Activated naive CD4-positive, alpha-beta T cell treated with anti-CD3 and anti-CD28 coated beads, Interleukin-2, amount 10 ng/mL, durations not matched to agents 7 days and 5 days (primary cell): Measurements from ENCODE around the gene PPP1R15A.
"Not testable (repeated sequence)": the region's sequence is repeated elsewhere in the genome, so short reads cannot be mapped to it uniquely, and the experiment has no call there.

ENCODE experiments used
- CTCF ChIA-PET: fragments of 350-600 bp; sonication (Branson Sonifier 250); formaldehyde crosslinking; loops from one replicate; lab custom pipeline; 2021; ENCODE audit warnings: antibody characterized with exemption; lab: Charles Lee
- DNase-seq: peaks from one replicate; pipeline ENCODE4 v3.0.0-alpha.2; 2020
- H3K27ac Mint-ChIP-seq: one replicate; pipeline ENCODE4 v1.8.0; 2021; ENCODE audit warnings: mild to moderate bottlenecking, moderate library complexity, mixed read lengths
- H3K27me3 Mint-ChIP-seq: one replicate; pipeline ENCODE4 v1.8.0; 2021; ENCODE audit warnings: mild to moderate bottlenecking, mixed read lengths
- H3K36me3 Mint-ChIP-seq: one replicate; pipeline ENCODE4 v1.8.0; 2021; ENCODE audit warnings: mixed read lengths
- H3K4me1 Mint-ChIP-seq: one replicate; pipeline ENCODE4 v1.8.0; 2021; ENCODE audit warnings: mixed read lengths
- H3K4me3 Mint-ChIP-seq: one replicate; pipeline ENCODE4 v1.8.0; 2021; ENCODE audit warnings: mild to moderate bottlenecking, moderate library complexity, mixed read lengths
- H3K9me3 Mint-ChIP-seq: one replicate; pipeline ENCODE4 v1.8.0; 2021; ENCODE audit warnings: mixed read lengths

The PPP1R15A gene

GRCh38 chr19:48879696-48880095, 7.5 kb downstream of the PPP1R15A start:
- CTCF ChIA-PET, H3K4me3 Mint-ChIP-seq, H3K27me3 Mint-ChIP-seq, DNase-seq, H3K27ac Mint-ChIP-seq, H3K9me3 Mint-ChIP-seq: not testable (repeated sequence)
- peaks cover 26% of the 10 kb centered on the region for H3K36me3 Mint-ChIP-seq
- H3K4me1 Mint-ChIP-seq, result peaks cover 37% of the 10 kb centered on the region

- peaks cover 14% of the 10 kb centered on the region for H3K36me3 Mint-ChIP-seq
- peaks cover 3% of the 10 kb centered on the region for H3K9me3 Mint-ChIP-seq
- peaks cover 18% of the 10 kb centered on the region for H3K4me1 Mint-ChIP-seq
- H3K4me3 Mint-ChIP-seq, result no peak overlapping the region
- no peak overlapping the region for H3K27ac Mint-ChIP-seq
- no peaks in the 10 kb centered on the region for H3K27me3 Mint-ChIP-seq
- CTCF ChIA-PET, result interaction anchor here (1.1 kb wide), 1 partner anchor 18 kb away, joined by 3 read pairs; the partner anchor contains the start of gene NUCB1
- no peak for DNase-seq
Observed at GRCh38 chr19:48881741-48882657, 9.8 kb downstream of the PPP1R15A start.

- peaks cover 1% of the 10 kb centered on the region for H3K27me3 Mint-ChIP-seq
- H3K9me3 Mint-ChIP-seq, result peaks cover 3% of the 10 kb centered on the region
- peaks cover 7% of the 10 kb centered on the region for H3K36me3 Mint-ChIP-seq
- CTCF ChIA-PET, result no interaction called here
- H3K4me3 Mint-ChIP-seq, result no peak overlapping the region
- H3K27ac Mint-ChIP-seq, result no peak overlapping the region
- peaks cover 1% of the 10 kb centered on the region for H3K4me1 Mint-ChIP-seq
- no peak for DNase-seq
Observed at GRCh38 chr19:48883726-48884125, 11.5 kb downstream of the PPP1R15A start.

- Mint-ChIP-seq H3K27me3 (peaks cover 21% of the 10 kb centered on the region), H3K4me1 (no peaks in the 10 kb centered on the region), H3K36me3 (peaks cover 3% of the 10 kb centered on the region), H3K9me3 (no peaks in the 10 kb centered on the region), H3K4me3 (no peak overlapping the region), H3K27ac (no peak overlapping the region)
- DNase-seq, result no peak
- CTCF ChIA-PET, result no interaction called here
Observed at GRCh38 chr19:48887861-48888612, 15.8 kb downstream of the PPP1R15A start.

- H3K4me1 Mint-ChIP-seq, DNase-seq, H3K9me3 Mint-ChIP-seq, CTCF ChIA-PET, H3K36me3 Mint-ChIP-seq, H3K4me3 Mint-ChIP-seq, H3K27ac Mint-ChIP-seq: not testable (repeated sequence)
- peaks cover 32% of the 10 kb centered on the region for H3K27me3 Mint-ChIP-seq
Observed at GRCh38 chr19:48889496-48889895, 17.3 kb downstream of the PPP1R15A start.

- peaks cover 42% of the 10 kb centered on the region for H3K27me3 Mint-ChIP-seq
- H3K4me3 Mint-ChIP-seq, result no peak overlapping the region
- H3K36me3 Mint-ChIP-seq, result no peaks in the 10 kb centered on the region
- peaks cover 6% of the 10 kb centered on the region for H3K4me1 Mint-ChIP-seq
- H3K9me3 Mint-ChIP-seq, result no peaks in the 10 kb centered on the region
- CTCF ChIA-PET, result no interaction called here
- H3K27ac Mint-ChIP-seq, result no peak overlapping the region
- DNase-seq, result no peak
Observed at GRCh38 chr19:48890551-48890950, 18.3 kb downstream of the PPP1R15A start.

GRCh38 chr19:48895226-48895625, 23.0 kb downstream of the PPP1R15A start:
- H3K27me3 Mint-ChIP-seq, result peaks cover 60% of the 10 kb centered on the region
- no peak overlapping the region for H3K27ac Mint-ChIP-seq
- DNase-seq, result no peak
- H3K4me3 Mint-ChIP-seq, result no peak overlapping the region
- H3K4me1 Mint-ChIP-seq, result peaks cover 20% of the 10 kb centered on the region
- peaks cover 1% of the 10 kb centered on the region for H3K36me3 Mint-ChIP-seq
- no peaks in the 10 kb centered on the region for H3K9me3 Mint-ChIP-seq
- CTCF ChIA-PET, result no interaction called here

- H3K4me1 Mint-ChIP-seq, result peaks cover 24% of the 10 kb centered on the region
- CTCF ChIA-PET, result no interaction called here
- H3K9me3 Mint-ChIP-seq, result no peaks in the 10 kb centered on the region
- H3K4me3 Mint-ChIP-seq, result no peak overlapping the region
- no peak overlapping the region for H3K27ac Mint-ChIP-seq
- DNase-seq, result peak; percentile 56
- H3K36me3 Mint-ChIP-seq, result peaks cover 7% of the 10 kb centered on the region
- H3K27me3 Mint-ChIP-seq, result peaks cover 55% of the 10 kb centered on the region
Observed at GRCh38 chr19:48896191-48896720, 24.0 kb downstream of the PPP1R15A start.

- Mint-ChIP-seq H3K4me1 (peaks cover 33% of the 10 kb centered on the region), H3K27ac (no peak overlapping the region), H3K27me3 (peaks cover 51% of the 10 kb centered on the region), H3K36me3 (peaks cover 14% of the 10 kb centered on the region), H3K4me3 (no peak overlapping the region), H3K9me3 (no peaks in the 10 kb centered on the region)
- CTCF ChIA-PET, result no interaction called here
- DNase-seq, result no peak
Observed at GRCh38 chr19:48897181-48897580, 25.0 kb downstream of the PPP1R15A start.

GRCh38 chr19:48899386-48899749, 27.1 kb downstream of the PPP1R15A start:
- not testable (repeated sequence) for H3K9me3 Mint-ChIP-seq, DNase-seq, H3K4me3 Mint-ChIP-seq
- H3K36me3 Mint-ChIP-seq, result peaks cover 26% of the 10 kb centered on the region
- peaks cover 32% of the 10 kb centered on the region for H3K27me3 Mint-ChIP-seq
- peak overlapping the region; percentile 76 for H3K27ac Mint-ChIP-seq
- CTCF ChIA-PET, result interaction anchor here (0.7 to 1.5 kb wide), 4 partner anchors 55 to 254 kb away, joined by 3 to 4 read pairs (median 4); no protein-coding TSS in a partner anchor
- peaks cover 43% of the 10 kb centered on the region for H3K4me1 Mint-ChIP-seq

GRCh38 chr19:48899781-48900476, 27.7 kb downstream of the PPP1R15A start, which contains the start of gene NUCB1:
NUCB1 (plus strand) TSS chr19:48900312; CDS start chr19:48900797, 485 bp downstream.
- peaks cover 32% of the 10 kb centered on the region for H3K36me3 Mint-ChIP-seq
- CTCF ChIA-PET, result interaction anchor here (0.7 to 1.5 kb wide), 5 partner anchors 17 to 254 kb away, joined by 3 to 4 read pairs (median 3); no protein-coding TSS in a partner anchor
- H3K4me3 Mint-ChIP-seq, result peak within 1 kb of the TSS; percentile 96
- peaks cover 27% of the 10 kb centered on the region for H3K27me3 Mint-ChIP-seq
- peak; percentile 100 for DNase-seq
- H3K9me3 Mint-ChIP-seq, result no peaks in the 10 kb centered on the region
- peaks cover 40% of the 10 kb centered on the region for H3K4me1 Mint-ChIP-seq
- H3K27ac Mint-ChIP-seq, result peak within 1 kb of the TSS; percentile 97

GRCh38 chr19:48900477-48901406, 28.5 kb downstream of the PPP1R15A start:
- CTCF ChIA-PET, result interaction anchor here (0.7 to 1.5 kb wide), 5 partner anchors 18 to 255 kb away, joined by 3 to 4 read pairs (median 3); no protein-coding TSS in a partner anchor
- Mint-ChIP-seq H3K36me3 (peaks cover 39% of the 10 kb centered on the region), H3K27ac (peak overlapping the region; percentile 97), H3K27me3 (peaks cover 19% of the 10 kb centered on the region), H3K4me3 (peak overlapping the region; percentile 96), H3K4me1 (peaks cover 35% of the 10 kb centered on the region), H3K9me3 (no peaks in the 10 kb centered on the region)
- peak; percentile 42 for DNase-seq

GRCh38 chr19:48902291-48902690, 30.1 kb downstream of the PPP1R15A start:
- H3K36me3 Mint-ChIP-seq, result peaks cover 46% of the 10 kb centered on the region
- H3K27me3 Mint-ChIP-seq, H3K9me3 Mint-ChIP-seq, DNase-seq, CTCF ChIA-PET: not testable (repeated sequence)
- H3K4me3 Mint-ChIP-seq, result peak overlapping the region; percentile 40
- H3K4me1 Mint-ChIP-seq, result peaks cover 30% of the 10 kb centered on the region
- H3K27ac Mint-ChIP-seq, result peak overlapping the region; percentile 64
